ENCODE measurements around the gene TMEM31. TPM values are rescaled to one million over a fixed set of nuclear protein-coding genes. Genes with fewer than 3 reads are reported as not detected.

Gene TMEM31
- total and polyA plus RNA-seq, 2 experiments from 2014 or later, result 0.26 TPM; not detected in 1

DNA sequence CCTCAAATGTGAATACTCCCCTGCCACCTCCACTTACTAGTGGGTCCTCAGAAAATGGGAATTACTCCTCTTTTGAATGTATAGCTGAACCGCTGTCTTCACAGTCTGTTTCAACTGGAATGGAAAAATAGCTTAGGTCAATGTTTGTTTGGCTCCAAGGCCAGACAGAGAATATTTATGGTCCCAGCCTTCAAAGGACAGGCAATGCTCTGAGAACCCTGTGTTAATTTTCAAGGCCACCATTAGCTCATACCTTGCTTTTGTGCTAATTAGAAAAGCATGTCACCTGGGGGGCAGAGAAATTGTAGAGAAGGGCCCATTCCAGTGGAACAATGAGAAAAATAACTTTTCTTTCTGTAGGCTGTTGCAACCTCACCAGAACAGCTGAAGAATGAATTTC, 19.6 kb upstream of the TMEM31 start:
- Histone ChIP-seq H3K9me3 (ENCODE audit: low read depth) (no peaks in the 10 kb centered on the region), H3K4me3 (no peak overlapping the region), H3K9ac (no peak overlapping the region), H3K4me1 (ENCODE audit: insufficient read depth) (peaks cover 8% of the 10 kb centered on the region; the same call in 1 of the 2 replicates), H3F3A (ENCODE audit: insufficient read depth) (peaks cover 13% of the 10 kb centered on the region; the same call in 1 of the 2 replicates), H3K36me3 (ENCODE audit: low read depth) (no peaks in the 10 kb centered on the region), H3K9me2 (ENCODE audit: insufficient read depth) (no peaks in the 10 kb centered on the region), H4K20me1 (ENCODE audit: insufficient read depth) (no peaks in the 10 kb centered on the region), H3K27ac (no peak overlapping the region), H3K27me3 (replicated peaks; ENCODE audit: insufficient read depth) (no peaks in the 10 kb centered on the region), H3K79me2 (ENCODE audit: insufficient read depth) (peaks cover 4% of the 10 kb centered on the region), H3K4me2 (ENCODE audit: unreplicated experiment) (no peak overlapping the region), H2AFZ (no peak overlapping the region)
- 100% methylated on average over 1 of the region's 1 CpG for WGBS, 2 experiments (ENCODE audit: low coverage in 1 of 2, low lambda C conversion rate in 2 of 2, missing lambda C conversion rate in 2 of 2)
- no peak for DNase-seq
- in situ Hi-C loops (cut with MboI), result no loop called here
- TF ChIP-seq EZH2phosphoT487 (IDR thresholded peaks at IDR 0.05; ENCODE audit: insufficient read depth, low read depth) (no peak), EZH2 (IDR thresholded peaks at IDR 0.05; ENCODE audit: insufficient read depth, poor library complexity, severe bottlenecking) (no peak)

GRCh38 chrX:103697687-103698086, 13.0 kb upstream of the TMEM31 start:
- Histone ChIP-seq H3K4me3 (no peak overlapping the region), H3K9me3 (ENCODE audit: low read depth) (no peaks in the 10 kb centered on the region), H3K9ac (no peak overlapping the region), H2AFZ (no peak overlapping the region), H3K27ac (no peak overlapping the region), H3K79me2 (ENCODE audit: insufficient read depth) (no peaks in the 10 kb centered on the region), H3F3A (ENCODE audit: insufficient read depth) (no peaks in the 10 kb centered on the region), H3K27me3 (replicated peaks; ENCODE audit: insufficient read depth) (no peaks in the 10 kb centered on the region), H3K36me3 (ENCODE audit: low read depth) (no peaks in the 10 kb centered on the region), H4K20me1 (ENCODE audit: insufficient read depth) (no peaks in the 10 kb centered on the region), H3K4me2 (ENCODE audit: unreplicated experiment) (no peak overlapping the region), H3K4me1 (ENCODE audit: insufficient read depth) (no peaks in the 10 kb centered on the region), H3K9me2 (ENCODE audit: insufficient read depth) (no peaks in the 10 kb centered on the region)
- in situ Hi-C loops (cut with MboI), result no loop called here
- TF ChIP-seq EZH2 (IDR thresholded peaks at IDR 0.05; ENCODE audit: insufficient read depth, poor library complexity, severe bottlenecking) (no peak), EZH2phosphoT487 (IDR thresholded peaks at IDR 0.05; ENCODE audit: insufficient read depth, low read depth) (no peak)
- DNase-seq, result no peak

GRCh38 chrX:103699243-103699642, 11.5 kb upstream of the TMEM31 start:
- H3K9me3 ChIP-seq (ENCODE audit: low read depth), result no peaks in the 10 kb centered on the region
- H3K36me3 ChIP-seq (ENCODE audit: low read depth), result no peaks in the 10 kb centered on the region
- in situ Hi-C loops (cut with MboI), result no loop called here
- 52 to 59% methylated on average over 4 to 5 of the region's 5 CpGs for WGBS, 2 experiments (ENCODE audit: low coverage in 1 of 2, low lambda C conversion rate in 2 of 2, missing lambda C conversion rate in 2 of 2)
- no peak overlapping the region for H3K27ac ChIP-seq
- no peaks in the 10 kb centered on the region for H3F3A ChIP-seq (ENCODE audit: insufficient read depth)
- H3K9me2 ChIP-seq (ENCODE audit: insufficient read depth), result no peaks in the 10 kb centered on the region
- H3K4me2 ChIP-seq (ENCODE audit: unreplicated experiment), result no peak overlapping the region
- no peaks in the 10 kb centered on the region for H3K79me2 ChIP-seq (ENCODE audit: insufficient read depth)
- no peaks in the 10 kb centered on the region for H4K20me1 ChIP-seq (ENCODE audit: insufficient read depth)
- TF ChIP-seq EZH2phosphoT487 (IDR thresholded peaks at IDR 0.05; ENCODE audit: insufficient read depth, low read depth), result no peak
- TF ChIP-seq EZH2 (IDR thresholded peaks at IDR 0.05; ENCODE audit: insufficient read depth, poor library complexity, severe bottlenecking), result no peak
- no peaks in the 10 kb centered on the region for H3K4me1 ChIP-seq (ENCODE audit: insufficient read depth)
- H3K4me3 ChIP-seq, result no peak overlapping the region
- no peaks in the 10 kb centered on the region for H3K27me3 ChIP-seq (replicated peaks; ENCODE audit: insufficient read depth)
- H2AFZ ChIP-seq, result no peak overlapping the region
- no peak overlapping the region for H3K9ac ChIP-seq
- DNase-seq, result no peak

DNA sequence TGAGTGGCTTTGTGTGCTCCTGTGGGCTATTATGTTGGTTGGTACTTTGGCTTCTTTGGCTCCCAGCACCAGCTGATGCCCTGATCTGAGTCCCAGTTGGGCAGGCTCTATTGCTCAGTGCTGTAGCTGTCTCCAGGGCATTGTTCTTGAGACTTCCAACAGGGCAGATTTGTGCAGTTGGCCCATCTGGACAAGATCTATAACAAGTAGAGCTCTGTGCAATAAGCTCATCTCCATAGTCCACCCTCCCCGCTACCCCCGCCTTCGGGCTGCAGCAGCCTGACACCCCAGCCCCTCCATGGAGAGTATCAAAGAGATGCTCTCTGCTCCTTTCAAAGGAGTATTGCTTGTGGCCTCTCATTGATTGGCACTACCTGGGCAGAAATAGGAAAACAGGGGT, 5.8 kb upstream of the TMEM31 start:
- Histone ChIP-seq H3K79me2 (ENCODE audit: insufficient read depth) (no peaks in the 10 kb centered on the region), H3K9me3 (ENCODE audit: low read depth) (no peaks in the 10 kb centered on the region), H3F3A (ENCODE audit: insufficient read depth) (no peaks in the 10 kb centered on the region), H2AFZ (no peak overlapping the region), H3K9ac (no peak overlapping the region), H3K9me2 (ENCODE audit: insufficient read depth) (no peaks in the 10 kb centered on the region), H3K4me2 (ENCODE audit: unreplicated experiment) (no peak overlapping the region), H3K4me1 (ENCODE audit: insufficient read depth) (no peaks in the 10 kb centered on the region), H3K27ac (no peak overlapping the region), H3K4me3 (no peak overlapping the region), H3K27me3 (replicated peaks; ENCODE audit: insufficient read depth) (no peaks in the 10 kb centered on the region), H4K20me1 (ENCODE audit: insufficient read depth) (no peaks in the 10 kb centered on the region), H3K36me3 (ENCODE audit: low read depth) (no peaks in the 10 kb centered on the region)
- TF ChIP-seq EZH2 (IDR thresholded peaks at IDR 0.05; ENCODE audit: insufficient read depth, poor library complexity, severe bottlenecking), result no peak
- TF ChIP-seq EZH2phosphoT487 (IDR thresholded peaks at IDR 0.05; ENCODE audit: insufficient read depth, low read depth), result no peak
- no peak for DNase-seq
- in situ Hi-C loops (cut with MboI), result no loop called here
- 100% methylated on average over 3 of the region's 3 CpGs for WGBS, 2 experiments (ENCODE audit: low coverage in 1 of 2, low lambda C conversion rate in 2 of 2, missing lambda C conversion rate in 2 of 2)

- Histone ChIP-seq H3K9me2 (ENCODE audit: insufficient read depth) (no peaks in the 10 kb centered on the region), H3F3A (ENCODE audit: insufficient read depth) (peaks cover 3% of the 10 kb centered on the region; the same call in 1 of the 2 replicates), H2AFZ (no peak overlapping the region), H3K27me3 (replicated peaks; ENCODE audit: insufficient read depth) (no peaks in the 10 kb centered on the region), H3K9me3 (ENCODE audit: low read depth) (no peaks in the 10 kb centered on the region), H3K9ac (peak overlapping the region; percentile 21; the same call in 1 of the 2 replicates), H3K4me3 (no peak overlapping the region), H3K79me2 (ENCODE audit: insufficient read depth) (no peaks in the 10 kb centered on the region), H3K4me2 (ENCODE audit: unreplicated experiment) (peak overlapping the region; percentile 35), H3K4me1 (ENCODE audit: insufficient read depth) (peaks cover 13% of the 10 kb centered on the region), H4K20me1 (ENCODE audit: insufficient read depth) (no peaks in the 10 kb centered on the region), H3K36me3 (ENCODE audit: low read depth) (no peaks in the 10 kb centered on the region), H3K27ac (peak overlapping the region; percentile 68)
- TF ChIP-seq EZH2 (IDR thresholded peaks at IDR 0.05; ENCODE audit: insufficient read depth, poor library complexity, severe bottlenecking) (no peak), EZH2phosphoT487 (IDR thresholded peaks at IDR 0.05; ENCODE audit: insufficient read depth, low read depth) (no peak)
- DNase-seq, result peak; percentile 79
- in situ Hi-C loops (cut with MboI), result no loop called here
- WGBS, 2 experiments (ENCODE audit: low coverage in 1 of 2, low lambda C conversion rate in 2 of 2, missing lambda C conversion rate in 2 of 2), result 9 to 11% methylated on average over 2 of the region's 2 CpGs
Observed at GRCh38 chrX:103716962-103717361, 6.3 kb downstream of the TMEM31 start.

All from GM23248 (cell line).